SKM-1 (cell line): Measurements from ENCODE around the gene VGLL4.
A peak's percentile ranks its signal among the peaks of the same experiment; 100 is the strongest.
"Not testable (repeated sequence)": the region's sequence is repeated elsewhere in the genome, so short reads cannot be mapped to it uniquely, and the experiment has no call there.

Source experiments
- DNase-seq: peaks from one replicate; lab custom pipeline; 2025; ENCODE audit not compliant: unreplicated experiment; lab: John Stamatoyannopoulos, UW

VGLL4 gene, protein sequence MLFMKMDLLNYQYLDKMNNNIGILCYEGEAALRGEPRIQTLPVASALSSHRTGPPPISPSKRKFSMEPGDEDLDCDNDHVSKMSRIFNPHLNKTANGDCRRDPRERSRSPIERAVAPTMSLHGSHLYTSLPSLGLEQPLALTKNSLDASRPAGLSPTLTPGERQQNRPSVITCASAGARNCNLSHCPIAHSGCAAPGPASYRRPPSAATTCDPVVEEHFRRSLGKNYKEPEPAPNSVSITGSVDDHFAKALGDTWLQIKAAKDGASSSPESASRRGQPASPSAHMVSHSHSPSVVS

DNA sequence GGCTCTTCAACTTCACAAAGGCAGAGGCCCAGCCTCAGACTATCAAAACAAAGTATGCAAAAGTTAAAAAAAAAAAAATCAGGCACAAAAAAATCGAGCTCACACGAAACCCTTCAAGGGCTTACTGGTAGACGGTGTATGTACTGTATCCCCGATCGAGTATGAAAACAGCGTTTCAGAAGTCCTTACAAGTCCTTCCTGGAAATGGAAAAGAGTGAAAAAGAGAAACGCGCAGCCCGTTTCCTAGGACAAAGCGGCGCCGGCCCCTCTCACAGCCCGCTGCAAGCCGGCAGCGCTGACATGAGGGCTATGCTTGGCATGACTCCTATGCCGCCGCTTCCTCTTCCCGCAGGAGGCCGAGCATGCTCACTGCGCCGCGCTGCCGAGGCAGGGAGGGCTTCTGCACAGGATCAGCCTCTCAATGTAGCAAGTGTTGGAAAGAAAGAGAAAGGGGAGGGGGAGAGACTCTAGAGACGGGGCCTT lies at the start of gene VGLL4:
Gene VGLL4 (minus strand): TSS at position 311 of the 483 bp plus-strand sequence. CDS start 397 bp downstream, outside the sequence.
- peak; percentile 85 for DNase-seq

DNA sequence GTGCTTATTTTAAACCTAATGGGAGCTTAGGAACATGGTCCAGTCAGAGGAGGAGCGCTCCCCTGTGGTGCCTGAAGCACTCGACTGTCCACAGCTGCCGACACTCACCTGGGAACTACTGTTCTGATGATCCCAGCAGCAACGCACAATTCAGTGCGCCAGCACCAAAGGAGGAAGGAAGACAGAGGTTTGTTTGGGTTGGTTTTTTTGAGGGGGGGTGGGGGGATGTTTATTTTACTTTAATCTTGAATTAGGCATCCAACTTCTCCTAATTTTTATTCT lies 48.8 kb upstream of the VGLL4 start:
- DNase-seq, result no peak

DNA sequence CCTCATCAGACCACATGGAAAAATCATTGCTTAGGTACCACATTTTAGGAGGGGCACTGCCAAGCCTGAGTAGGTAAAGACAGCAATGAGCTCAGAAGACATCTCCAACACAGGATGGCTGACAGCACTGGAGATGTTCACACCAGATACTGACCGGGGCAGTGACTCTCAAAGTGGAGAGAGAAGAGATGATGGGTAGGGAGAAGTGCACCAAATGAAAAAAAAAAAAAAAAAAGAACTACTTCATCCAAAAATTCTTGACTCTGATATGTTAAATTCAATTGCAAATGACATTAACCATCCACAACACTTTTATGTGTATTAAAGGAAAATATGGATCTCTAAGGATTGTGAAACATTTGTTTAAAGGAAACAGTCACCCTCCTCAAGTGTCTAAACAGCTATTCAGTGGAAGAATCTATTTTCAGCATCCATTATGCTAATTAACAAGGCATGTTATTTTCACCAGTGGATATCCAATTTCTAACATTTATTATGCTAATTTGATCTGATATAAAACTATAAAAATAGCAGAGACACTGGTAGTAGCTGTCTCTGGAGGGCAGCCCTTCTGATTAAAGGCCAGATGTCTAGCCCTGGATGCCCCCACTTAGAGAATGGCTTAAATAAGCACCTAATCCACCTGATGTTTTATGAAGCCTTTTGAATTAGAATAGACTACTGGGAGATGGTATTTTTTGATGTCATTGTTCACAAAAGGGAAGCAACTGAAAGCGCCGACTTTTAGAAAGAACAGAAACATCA lies 48.2 kb upstream of the VGLL4 start:
- DNase-seq, result no peak

DNA sequence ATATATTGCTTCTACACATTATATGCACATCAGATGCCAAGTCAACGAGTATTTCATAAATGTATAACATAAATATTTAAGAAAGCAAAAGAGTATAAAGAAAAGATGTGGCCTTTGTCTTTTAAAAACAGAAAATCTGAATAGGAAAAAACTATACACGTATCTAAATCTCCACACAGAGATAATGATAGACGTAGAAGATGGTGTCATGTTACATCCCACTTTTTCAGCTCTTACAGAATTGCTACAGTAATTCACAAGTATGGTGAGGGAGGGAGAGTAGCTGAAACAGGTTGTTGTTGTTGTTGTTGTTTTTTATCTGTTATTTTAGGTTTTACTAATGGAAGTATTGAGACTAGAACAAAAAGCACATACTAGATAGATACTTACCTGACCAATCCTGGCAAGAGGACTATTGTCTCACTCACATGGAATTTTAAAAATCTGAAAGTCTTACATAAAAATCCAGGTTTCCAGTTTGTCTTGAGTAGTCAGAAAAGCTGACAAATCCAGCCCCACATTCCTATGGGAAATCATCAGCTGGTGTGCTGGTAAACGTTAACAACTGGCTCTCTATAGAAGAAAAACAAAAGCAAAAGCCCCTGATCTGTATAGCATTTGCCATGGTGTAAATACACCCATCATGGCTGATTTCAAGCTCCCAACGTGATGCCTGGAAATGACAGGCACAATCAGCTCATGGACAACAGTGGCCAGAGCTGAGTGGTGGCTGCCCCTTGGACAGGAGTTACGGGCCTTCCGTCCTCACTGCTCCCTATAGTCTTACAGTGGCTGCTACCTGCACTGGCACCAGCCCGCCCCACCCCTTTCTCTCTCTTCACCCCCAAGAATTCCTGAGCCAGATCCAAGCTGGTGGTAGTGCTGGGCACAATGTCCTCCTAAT lies 47.4 kb upstream of the VGLL4 start:
- DNase-seq, result no peak

DNA sequence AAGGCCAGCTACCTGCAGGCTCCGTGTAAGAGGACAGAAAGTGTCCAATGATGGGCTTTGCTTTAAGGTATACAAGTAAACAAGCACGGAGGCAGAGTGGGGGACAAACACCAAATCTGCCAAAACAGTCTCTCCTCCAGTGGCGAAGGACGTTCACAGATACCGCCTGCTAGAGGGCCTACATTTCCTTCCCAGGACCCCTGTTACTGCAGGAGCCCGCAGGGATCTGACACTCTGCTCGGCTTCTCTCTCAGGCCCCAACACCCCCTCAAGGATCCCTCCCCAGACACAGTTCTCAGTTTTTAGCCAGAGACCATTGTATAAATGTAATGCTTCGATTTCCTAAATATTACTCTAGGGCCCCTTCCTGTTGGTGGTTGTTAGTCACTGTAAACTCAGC lies 46.0 kb upstream of the VGLL4 start:
- DNase-seq, result no peak

- DNase-seq, result not testable (repeated sequence)
Measured at GRCh38 chr3:11684980-11685379, 41.3 kb upstream of the VGLL4 start.

GRCh38 chr3:11680509-11680908 lies 36.8 kb upstream of the VGLL4 start:
- DNase-seq, result no peak

GRCh38 chr3:11679964-11680363 lies 36.2 kb upstream of the VGLL4 start:
- DNase-seq, result no peak

- DNase-seq, result no peak
Measured at GRCh38 chr3:11672363-11672762, 28.6 kb upstream of the VGLL4 start.

DNA sequence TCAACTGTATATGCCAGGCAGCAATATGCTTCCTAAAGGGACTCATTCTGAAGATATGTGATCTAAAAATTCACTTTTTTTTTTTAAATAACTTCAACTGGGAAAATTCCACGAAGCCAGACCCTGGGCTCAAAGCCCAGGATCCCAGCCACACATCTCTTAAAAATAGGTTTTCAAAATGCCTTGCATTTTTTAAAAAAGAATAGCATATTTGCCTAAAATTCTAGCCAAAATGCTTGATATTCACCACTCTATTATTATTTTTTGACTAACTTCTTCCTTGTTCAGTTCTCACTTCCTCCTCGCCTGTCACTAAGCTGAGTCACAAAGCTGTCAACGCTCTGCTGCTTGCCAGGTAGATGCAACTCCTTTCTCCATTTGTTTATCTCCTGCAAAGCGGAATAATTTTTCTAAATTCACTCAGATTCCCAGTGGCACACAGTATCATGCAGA lies 28.0 kb upstream of the VGLL4 start:
- DNase-seq, result no peak

GRCh38 chr3:11668243-11669235 lies 24.8 kb upstream of the VGLL4 start:
- no peak for DNase-seq

DNA sequence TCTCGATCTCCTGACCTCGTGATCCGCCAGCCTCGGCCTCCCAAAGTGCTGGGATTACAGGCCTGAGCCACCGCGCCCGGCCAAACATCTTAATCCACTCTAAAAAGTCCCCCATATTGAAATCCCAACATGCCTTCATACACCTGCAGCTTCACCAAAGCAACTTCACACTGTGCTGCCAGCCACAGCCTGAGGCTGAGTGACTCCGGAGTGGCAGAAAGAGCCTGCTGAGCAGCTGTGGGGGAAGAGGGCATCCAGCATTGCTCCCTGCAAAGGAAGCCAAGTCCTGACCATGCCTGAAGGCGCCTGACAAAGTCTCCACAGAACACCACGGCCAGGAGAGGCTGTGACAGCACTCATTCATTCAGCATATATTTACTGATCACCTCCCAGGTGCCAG lies 21.6 kb upstream of the VGLL4 start:
- DNase-seq, result no peak

DNA sequence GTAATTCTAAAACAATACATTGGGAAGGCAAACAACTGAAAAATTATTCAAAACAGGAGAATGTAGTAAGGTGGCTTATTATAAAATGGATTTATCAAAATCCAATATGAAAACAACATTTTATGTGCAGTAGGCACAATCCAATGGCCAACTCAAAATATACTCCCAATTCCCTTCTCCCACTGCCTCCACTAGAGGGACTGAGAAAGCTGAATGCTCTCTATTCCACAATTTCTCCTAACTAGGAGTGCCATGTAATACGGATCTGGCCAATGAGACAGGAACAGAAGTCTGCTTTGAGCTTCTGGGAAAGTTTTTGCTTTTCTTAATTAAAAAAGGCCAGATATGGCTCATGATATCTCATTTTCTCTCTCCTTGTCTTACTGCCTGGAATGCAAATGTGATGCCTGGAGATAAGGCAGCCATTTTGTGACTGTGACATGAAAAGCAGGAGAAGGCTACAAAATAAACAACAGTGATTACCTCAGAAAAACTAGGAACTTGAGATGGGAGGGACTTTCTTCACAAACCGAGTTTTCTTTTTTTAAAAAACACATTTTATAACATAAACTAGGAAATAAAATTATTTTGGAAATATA lies 18.8 kb upstream of the VGLL4 start:
- no peak for DNase-seq

GRCh38 chr3:11661827-11662226 lies 18.1 kb upstream of the VGLL4 start:
- peak; percentile 50 for DNase-seq

DNA sequence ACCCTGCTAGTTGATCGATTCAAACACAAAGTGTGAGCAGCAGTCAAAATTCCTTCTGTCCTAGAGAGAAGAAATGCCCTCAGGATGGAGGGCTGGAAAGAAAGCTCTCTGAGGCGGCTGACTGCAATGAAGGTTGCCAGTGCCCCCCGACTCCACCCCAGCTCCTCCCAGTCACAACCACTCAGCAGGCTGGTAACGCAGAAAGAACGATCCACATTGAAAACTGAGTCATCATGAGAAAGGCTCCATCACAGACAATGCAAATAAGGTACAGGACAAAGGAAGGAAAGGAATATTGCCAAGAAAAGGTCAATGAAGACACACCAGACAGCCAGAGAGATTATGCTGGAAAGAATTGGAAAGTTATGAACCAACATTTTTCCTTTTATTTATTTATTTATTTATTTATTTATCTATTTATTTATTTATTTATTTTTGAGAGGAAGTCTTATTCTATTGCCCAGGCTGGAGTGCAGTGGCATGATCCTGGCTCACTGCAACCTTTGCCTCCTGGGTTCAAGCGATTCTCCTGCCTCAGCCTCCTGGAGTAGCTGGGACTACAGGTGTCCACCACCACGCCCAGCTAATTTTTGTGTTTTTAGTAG lies 17.4 kb upstream of the VGLL4 start:
- no peak for DNase-seq

DNA sequence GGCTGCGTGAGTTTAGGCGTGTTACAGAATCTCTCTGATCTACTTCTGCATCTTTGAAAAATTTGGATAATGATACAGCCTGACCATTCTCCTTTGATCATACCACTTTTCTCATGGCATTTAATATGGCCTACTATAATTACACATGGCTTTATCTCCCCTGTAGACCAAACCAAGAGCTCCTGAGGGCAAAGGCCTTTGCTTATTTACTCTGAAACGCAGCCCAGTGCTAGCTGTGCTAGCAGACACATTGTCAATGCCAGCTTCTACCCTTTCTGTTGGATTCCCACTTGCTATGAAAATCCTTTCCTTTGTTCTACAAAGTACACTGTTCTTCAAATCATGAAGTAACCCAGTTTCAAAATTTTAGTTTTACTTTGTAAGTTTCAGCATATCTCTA lies 16.5 kb upstream of the VGLL4 start:
- no peak for DNase-seq

DNA sequence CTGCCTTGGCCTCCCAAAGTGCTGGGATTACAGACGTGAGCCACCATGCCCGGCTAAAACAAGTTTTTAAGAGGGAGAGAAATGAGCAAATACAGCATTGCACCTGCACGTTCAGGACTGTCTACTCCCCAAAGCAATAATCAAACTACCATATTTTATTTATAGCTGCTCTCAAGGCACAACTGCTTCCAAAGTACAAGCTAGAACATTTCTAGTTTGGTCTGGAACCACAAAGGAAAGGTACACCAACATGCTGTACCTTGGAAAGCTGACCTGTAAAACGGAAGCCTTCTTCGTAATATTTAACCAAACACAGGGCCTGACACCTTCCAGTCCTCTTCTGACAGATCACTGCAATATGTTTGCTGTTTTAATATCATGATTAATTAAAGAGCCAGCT lies 14.5 kb upstream of the VGLL4 start:
- DNase-seq, result no peak

GRCh38 chr3:11655196-11655928 lies 11.6 kb upstream of the VGLL4 start:
- no peak for DNase-seq

GRCh38 chr3:11654166-11654565 lies 10.5 kb upstream of the VGLL4 start:
- DNase-seq, result no peak
